Breast epithelium (tissue), 4 donors: ENCODE results near the gene HSPA4. TPM values are rescaled to one million over a fixed set of nuclear protein-coding genes. Genes with fewer than 3 reads are reported as not detected.

Source experiments
- DNase-seq, 2 donors: peaks; one replicate each; pipeline ENCODE4 v3.0.0-alpha.2; 2019; ENCODE audit warnings: low spot score in 2 of 2
- H3K27ac ChIP-seq, 2 donors: fragments of 200-600 bp; sonication (generic) in 1 of 2; one replicate each; pipeline ENCODE4 v1.5.1; 2016 to 2019; ENCODE audit warnings: mild to moderate bottlenecking in 1 of 2
- H3K27me3 ChIP-seq, 2 donors: fragments of 200-600 bp; sonication (generic) in 1 of 2; one replicate each; pipeline versions ENCODE4 v1.5.1 to v1.6.0; 2017 to 2019; ENCODE audit warnings: control low read depth in 1 of 2, mild to moderate bottlenecking in 1 of 2
- H3K36me3 ChIP-seq: fragments of 200-600 bp; one replicate; pipeline ENCODE4 v1.5.1; 2019
- H3K4me1 ChIP-seq, 2 donors: fragments of 200-600 bp; sonication (generic); one replicate each; pipeline ENCODE4 v1.5.1; 2016 to 2019; ENCODE audit warnings: control low read depth in 1 of 2
- H3K4me3 ChIP-seq, 3 donors: fragments of 200-600 bp; sonication (generic); 1 replicate in 2 of 3; 2 replicates in 1 of 3; pipeline ENCODE4 v1.5.1; 2016 to 2019; ENCODE audit warnings: mild to moderate bottlenecking in 3 of 3, moderate library complexity in 2 of 3
- H3K9me3 ChIP-seq, 2 donors: fragments of 200-600 bp; sonication (generic) in 1 of 2; one replicate each; pipeline ENCODE4 v1.5.1; 2016 to 2019; ENCODE audit warnings: control low read depth in 1 of 2
- CTCF ChIP-seq, 3 donors: fragments of 450-650 bp; IDR thresholded peaks; one replicate each; pipeline ENCODE4 v1.5.1; 2016 to 2017; ENCODE audit warnings: antibody characterized with exemption in 3 of 3, mild to moderate bottlenecking in 3 of 3, moderate library complexity in 3 of 3
- POLR2A ChIP-seq: fragments of 450-650 bp; IDR thresholded peaks from one replicate; pipeline ENCODE4 v1.6.1; 2016; ENCODE audit warnings: antibody characterized with exemption, mild to moderate bottlenecking, moderate library complexity
- POLR2AphosphoS5 ChIP-seq, 3 donors: sonication (generic); formaldehyde crosslinking; IDR thresholded peaks; one replicate each; pipeline ENCODE4 v1.6.1; 2017; ENCODE audit warnings: antibody characterized with exemption in 3 of 3
- intact Hi-C: fragments of 100-400 bp; cut with DNase I; formaldehyde crosslinking; loops from one replicate; pipeline ENCODE4 v1.15.1; 2023; ENCODE audit warnings: low total_unique reads
- total RNA-seq, 3 donors: library from RNA; depleted of rRNA; stranded (reverse); fragments of >200 nt; gene quantifications; one replicate each; pipeline ENCODE4 v1.1.0, GENCODE V29; 2016

HSPA4 gene
- total RNA-seq, 3 donors from 2014 or later, result 45.6 to 67.2 (median 55.4) TPM

GRCh38 chr5:133116601-133117000 lies 64.8 kb downstream of the HSPA4 start:
- no peak for TF ChIP-seq POLR2AphosphoS5 (IDR thresholded peaks at IDR 0.05)
- no peak for TF ChIP-seq CTCF (IDR thresholded peaks at IDR 0.05)
- no peak for TF ChIP-seq POLR2A
- H3K9me3 ChIP-seq, result no peaks in the 10 kb centered on the region
- no peaks in the 10 kb centered on the region for H3K27me3 ChIP-seq
- H3K4me1 ChIP-seq, result no peaks in the 10 kb centered on the region
- no peak overlapping the region for H3K27ac ChIP-seq
- H3K36me3 ChIP-seq, result no peaks in the 10 kb centered on the region
- intact Hi-C loops, result no loop called here
- H3K4me3 ChIP-seq, result no peak overlapping the region
- DNase-seq, result no peak

- H3K4me1 ChIP-seq, result no peaks in the 10 kb centered on the region
- DNase-seq, result no peak
- intact Hi-C loops, result no loop called here
- TF ChIP-seq CTCF (IDR thresholded peaks at IDR 0.05), result no peak
- TF ChIP-seq POLR2AphosphoS5 (IDR thresholded peaks at IDR 0.05), result no peak
- no peak for TF ChIP-seq POLR2A
- H3K4me3 ChIP-seq, result no peak overlapping the region
- H3K27me3 ChIP-seq, result no peaks in the 10 kb centered on the region
- no peaks in the 10 kb centered on the region for H3K36me3 ChIP-seq
- H3K27ac ChIP-seq, result no peak overlapping the region
- no peaks in the 10 kb centered on the region for H3K9me3 ChIP-seq
These were observed 65.5 kb downstream of the HSPA4 start for GRCh38 chr5:133117166-133117911.

GRCh38 chr5:133117912-133118445 lies 66.2 kb downstream of the HSPA4 start:
- H3K4me3 ChIP-seq, result no peak overlapping the region
- TF ChIP-seq CTCF (IDR thresholded peaks at IDR 0.05) (no peak), POLR2AphosphoS5 (IDR thresholded peaks at IDR 0.05) (no peak)
- intact Hi-C loops, result no loop called here
- DNase-seq, result no peak
- no peak overlapping the region for H3K27ac ChIP-seq
- H3K4me1 ChIP-seq, result no peaks in the 10 kb centered on the region
- no peaks in the 10 kb centered on the region for H3K9me3 ChIP-seq
- H3K27me3 ChIP-seq, result no peaks in the 10 kb centered on the region
- no peaks in the 10 kb centered on the region for H3K36me3 ChIP-seq

- no peak for DNase-seq
- intact Hi-C loops, result no loop called here
These were observed 66.9 kb downstream of the HSPA4 start for GRCh38 chr5:133118741-133119140.

More at GRCh38 chr5:133118741-133119140, 66.9 kb downstream of the HSPA4 start:
- Histone ChIP-seq H3K4me1 (no peaks in the 10 kb centered on the region), H3K36me3 (no peaks in the 10 kb centered on the region), H3K27me3 (no peaks in the 10 kb centered on the region), H3K4me3 (no peak overlapping the region), H3K9me3 (no peaks in the 10 kb centered on the region), H3K27ac (no peak overlapping the region)
- TF ChIP-seq POLR2AphosphoS5 (IDR thresholded peaks at IDR 0.05) (no peak), POLR2A (no peak), CTCF (IDR thresholded peaks at IDR 0.05) (no peak)
